Endothelial cell (in vitro differentiated cells): ENCODE data around the gene PEPD. TPM values are rescaled to one million over a fixed set of nuclear protein-coding genes. Genes with fewer than 3 reads are reported as not detected.

Experiments used
- DNase-seq: peaks from one replicate; pipeline ENCODE4 v3.0.0; 2021; ENCODE audit warnings: low spot score
- H3K27ac Mint-ChIP-seq: one replicate; pipeline ENCODE4 v1.8.0; 2021; ENCODE audit warnings: mixed read lengths, inconsistent platforms; ENCODE audit not compliant: unreplicated experiment
- H3K27me3 Mint-ChIP-seq: one replicate; pipeline ENCODE4 v1.8.0; 2021; ENCODE audit warnings: mild to moderate bottlenecking, moderate library complexity, mixed read lengths, inconsistent platforms; ENCODE audit not compliant: unreplicated experiment
- H3K36me3 Mint-ChIP-seq: one replicate; pipeline ENCODE4 v1.8.0; 2021; ENCODE audit warnings: mild to moderate bottlenecking, low read depth, mixed read lengths, inconsistent platforms; ENCODE audit not compliant: unreplicated experiment
- H3K4me1 Mint-ChIP-seq: one replicate; pipeline ENCODE4 v1.8.0; 2021; ENCODE audit warnings: mild to moderate bottlenecking, mixed read lengths, inconsistent platforms; ENCODE audit not compliant: unreplicated experiment
- H3K4me3 Mint-ChIP-seq: one replicate; pipeline ENCODE4 v1.8.0; 2021; ENCODE audit warnings: mild to moderate bottlenecking, mixed read lengths, inconsistent platforms; ENCODE audit not compliant: unreplicated experiment
- H3K9me3 Mint-ChIP-seq: one replicate; pipeline ENCODE4 v1.8.0; 2021; ENCODE audit warnings: mixed read lengths, inconsistent platforms; ENCODE audit not compliant: unreplicated experiment
- CTCF ChIP-seq: fragments of 200-600 bp; sonication (generic); IDR thresholded peaks from one replicate; pipeline ENCODE4 v1.5.0; 2021; ENCODE audit warnings: antibody characterized with exemption; ENCODE audit not compliant: unreplicated experiment
- total RNA-seq: library from RNA; stranded (reverse); fragmentation: NEBNext Ultra II Directional; extraction: Animal tissue kit (Norgen Biotek cat#: 25700); gene quantifications from one replicate; pipeline ENCODE4 v1.2.1, GENCODE V29; 2021; ENCODE audit not compliant: unreplicated experiment

PEPD gene
- total RNA-seq, 1 donor from 2014 or later, result 40.5 TPM

GRCh38 chr19:33406521-33407139 lies 115.0 kb downstream of the PEPD start:
- no peak overlapping the region for H3K4me3 Mint-ChIP-seq
- TF ChIP-seq CTCF, result peak; percentile 97
- no peaks in the 10 kb centered on the region for H3K36me3 Mint-ChIP-seq
- DNase-seq, result peak; percentile 88
- H3K27me3 Mint-ChIP-seq, result peaks cover 7% of the 10 kb centered on the region
- no peak overlapping the region for H3K27ac Mint-ChIP-seq
- no peaks in the 10 kb centered on the region for H3K9me3 Mint-ChIP-seq
- H3K4me1 Mint-ChIP-seq, result peaks cover 2% of the 10 kb centered on the region

- Mint-ChIP-seq H3K27me3 (peaks cover 7% of the 10 kb centered on the region), H3K27ac (no peak overlapping the region), H3K4me1 (peaks cover 2% of the 10 kb centered on the region), H3K9me3 (no peaks in the 10 kb centered on the region), H3K36me3 (no peaks in the 10 kb centered on the region), H3K4me3 (no peak overlapping the region)
- no peak for DNase-seq
- TF ChIP-seq CTCF, result no peak
Measured at GRCh38 chr19:33405553-33406461, 115.8 kb downstream of the PEPD start.

- TF ChIP-seq CTCF, result no peak
- peaks cover 2% of the 10 kb centered on the region for H3K4me1 Mint-ChIP-seq
- DNase-seq, result no peak
- H3K27me3 Mint-ChIP-seq, result peaks cover 7% of the 10 kb centered on the region
- H3K36me3 Mint-ChIP-seq, result no peaks in the 10 kb centered on the region
- no peaks in the 10 kb centered on the region for H3K9me3 Mint-ChIP-seq
- no peak overlapping the region for H3K27ac Mint-ChIP-seq
- H3K4me3 Mint-ChIP-seq, result no peak overlapping the region
Measured at GRCh38 chr19:33405254-33405552, 116.4 kb downstream of the PEPD start.

GRCh38 chr19:33404506-33405253 lies 116.9 kb downstream of the PEPD start:
- DNase-seq, result no peak
- no peak for TF ChIP-seq CTCF
- Mint-ChIP-seq H3K36me3 (no peaks in the 10 kb centered on the region), H3K4me3 (no peak overlapping the region), H3K4me1 (peaks cover 2% of the 10 kb centered on the region), H3K27ac (no peak overlapping the region), H3K27me3 (peaks cover 7% of the 10 kb centered on the region), H3K9me3 (no peaks in the 10 kb centered on the region)
